Activated CD8-positive, alpha-beta T cell treated with anti-CD3 and anti-CD28 coated beads for 36 hours (primary cell): ENCODE measurements around the gene SLC9A6. TPM values are rescaled to one million over a fixed set of nuclear protein-coding genes. Genes with fewer than 3 reads are reported as not detected.

Experiments used
- ATAC-seq: fragments of 200-7000 bp; cut with Tn5 transposase; one replicate; pipeline ENCODE4 v1.10.0; 2021; ENCODE audit warnings: mild to moderate bottlenecking, moderate library complexity
- CTCF ChIA-PET: fragments of 350-600 bp; sonication (Branson Sonifier 250); formaldehyde crosslinking; loops from one replicate; lab custom pipeline; 2021; ENCODE audit warnings: antibody characterized with exemption; lab: Charles Lee
- POLR2A ChIA-PET: fragments of 350-600 bp; sonication (Branson Sonifier 250); formaldehyde crosslinking; loops from one replicate; lab custom pipeline; 2021; ENCODE audit warnings: antibody characterized with exemption; lab: Charles Lee
- DNase-seq: peaks from one replicate; pipeline ENCODE4 v3.0.0-alpha.2; 2020
- H3K27ac Mint-ChIP-seq: one replicate; pipeline ENCODE4 v1.8.0; 2021; ENCODE audit warnings: mild to moderate bottlenecking, mixed read lengths
- H3K27me3 Mint-ChIP-seq: one replicate; pipeline ENCODE4 v1.8.0; 2021; ENCODE audit warnings: mixed read lengths
- H3K36me3 Mint-ChIP-seq: one replicate; pipeline ENCODE4 v1.8.0; 2021; ENCODE audit warnings: low read depth, mixed read lengths
- H3K4me1 Mint-ChIP-seq: one replicate; pipeline ENCODE4 v1.8.0; 2021; ENCODE audit warnings: low read depth, mixed read lengths
- H3K4me3 Mint-ChIP-seq: one replicate; pipeline ENCODE4 v1.8.0; 2021; ENCODE audit warnings: mild to moderate bottlenecking, moderate library complexity, mixed read lengths
- H3K9me3 Mint-ChIP-seq: one replicate; pipeline ENCODE4 v1.8.0; 2021; ENCODE audit warnings: mixed read lengths
- CTCF ChIP-seq: fragments of 200-600 bp; IDR thresholded peaks from one replicate; pipeline ENCODE4 v1.8.0; 2022; ENCODE audit warnings: antibody characterized with exemption, mild to moderate bottlenecking
- intact Hi-C: fragments of 100-400 bp; cut with micrococcal nuclease; formaldehyde crosslinking; loops from one replicate; pipeline ENCODE4 v1.10.0; 2022
- total RNA-seq, 2 experiments: library from RNA; stranded (reverse); gene quantifications; one replicate each; pipeline ENCODE4 v1.2.3, GENCODE V29; 2021

SLC9A6 gene
- total RNA-seq, 2 experiments from 2014 or later: 8.7 to 11.3 TPM

GRCh38 chrX:136029766-136030165 lies 44.5 kb downstream of the SLC9A6 start:
- intact Hi-C loops: loop anchor here (5.0 to 10.0 kb wide), 2 partner anchors 185 to 243 kb away; no protein-coding TSS in a partner anchor
- ATAC-seq (no peak), DNase-seq (no peak)
- Mint-ChIP-seq H3K27me3 (no peaks in the 10 kb centered on the region), H3K27ac (no peak overlapping the region), H3K9me3 (no peaks in the 10 kb centered on the region), H3K4me1 (no peaks in the 10 kb centered on the region), H3K36me3 (peaks cover 3% of the 10 kb centered on the region), H3K4me3 (no peak overlapping the region)
- CTCF ChIA-PET: interaction anchor here (1.3 to 7.1 kb wide), 4 partner anchors 15 to 238 kb away, joined by 3 to 77 read pairs (median 14); no protein-coding TSS in a partner anchor
- POLR2A ChIA-PET: interaction anchor here (1.3 kb wide), 1 partner anchor 18 kb away, joined by 4 read pairs; no protein-coding TSS in a partner anchor
- TF ChIP-seq CTCF: no peak

- DNase-seq (no peak), ATAC-seq (no peak)
- ChIA-PET POLR2A (no interaction called here), CTCF (interaction anchor here (1.3 to 7.1 kb wide), 4 partner anchors 14 to 237 kb away, joined by 3 to 77 read pairs (median 14); no protein-coding TSS in a partner anchor)
- TF ChIP-seq CTCF: no peak
- intact Hi-C loops: no loop called here
- peaks cover 3% of the 10 kb centered on the region for H3K36me3 Mint-ChIP-seq
- H3K27ac Mint-ChIP-seq: no peak overlapping the region
- no peaks in the 10 kb centered on the region for H3K27me3 Mint-ChIP-seq
- H3K4me3 Mint-ChIP-seq: no peak overlapping the region
- H3K4me1 Mint-ChIP-seq: no peaks in the 10 kb centered on the region
- H3K9me3 Mint-ChIP-seq: no peaks in the 10 kb centered on the region
Observed at GRCh38 chrX:136030303-136031191, 45.3 kb downstream of the SLC9A6 start.

- no peaks in the 10 kb centered on the region for H3K9me3 Mint-ChIP-seq
- TF ChIP-seq CTCF: no peak
- peaks cover 3% of the 10 kb centered on the region for H3K36me3 Mint-ChIP-seq
- intact Hi-C loops: no loop called here
- ATAC-seq (no peak), DNase-seq (no peak)
- no peaks in the 10 kb centered on the region for H3K4me1 Mint-ChIP-seq
- CTCF ChIA-PET: interaction anchor here (7.1 kb wide), 1 partner anchor 131 kb away, joined by 77 read pairs; no protein-coding TSS in a partner anchor
- no peaks in the 10 kb centered on the region for H3K27me3 Mint-ChIP-seq
- H3K27ac Mint-ChIP-seq: no peak overlapping the region
- no peak overlapping the region for H3K4me3 Mint-ChIP-seq
- POLR2A ChIA-PET: no interaction called here
Observed at GRCh38 chrX:136031626-136032025, 46.4 kb downstream of the SLC9A6 start.

- Mint-ChIP-seq H3K4me3 (no peak overlapping the region), H3K4me1 (no peaks in the 10 kb centered on the region), H3K27me3 (no peaks in the 10 kb centered on the region), H3K27ac (no peak overlapping the region), H3K36me3 (peaks cover 3% of the 10 kb centered on the region), H3K9me3 (no peaks in the 10 kb centered on the region)
- intact Hi-C loops: no loop called here
- no peak for TF ChIP-seq CTCF
- ChIA-PET CTCF (interaction anchor here (7.1 kb wide), 1 partner anchor 131 kb away, joined by 77 read pairs; no protein-coding TSS in a partner anchor), POLR2A (no interaction called here)
- ATAC-seq (no peak), DNase-seq (no peak)
Observed at GRCh38 chrX:136032370-136032769, 47.1 kb downstream of the SLC9A6 start.

GRCh38 chrX:136034668-136035067 lies 49.4 kb downstream of the SLC9A6 start:
- CTCF ChIA-PET: interaction anchor here (1.2 to 1.8 kb wide), 3 partner anchors 128 to 167 kb away, joined by 3 to 7 read pairs (median 4); no protein-coding TSS in a partner anchor
- DNase-seq: no peak
- H3K4me3 Mint-ChIP-seq: no peak overlapping the region
- intact Hi-C loops: no loop called here
- POLR2A ChIA-PET: no interaction called here
- H3K36me3 Mint-ChIP-seq: peaks cover 3% of the 10 kb centered on the region
- no peaks in the 10 kb centered on the region for H3K9me3 Mint-ChIP-seq
- no peaks in the 10 kb centered on the region for H3K27me3 Mint-ChIP-seq
- no peak for ATAC-seq
- no peaks in the 10 kb centered on the region for H3K4me1 Mint-ChIP-seq
- H3K27ac Mint-ChIP-seq: no peak overlapping the region
- no peak for TF ChIP-seq CTCF
